Camera-type eye (tissue), 1 donor: Measurements from ENCODE around the gene PRPF39. TPM values are rescaled to one million over a fixed set of nuclear protein-coding genes. Genes with fewer than 3 reads are reported as not detected.

Experiments
- total RNA-seq: library from RNA; depleted of rRNA; stranded (reverse); fragments of >200 nt; gene quantifications from one replicate; pipeline ENCODE4 v1.2.3, GENCODE V29; 2014

Gene PRPF39, protein sequence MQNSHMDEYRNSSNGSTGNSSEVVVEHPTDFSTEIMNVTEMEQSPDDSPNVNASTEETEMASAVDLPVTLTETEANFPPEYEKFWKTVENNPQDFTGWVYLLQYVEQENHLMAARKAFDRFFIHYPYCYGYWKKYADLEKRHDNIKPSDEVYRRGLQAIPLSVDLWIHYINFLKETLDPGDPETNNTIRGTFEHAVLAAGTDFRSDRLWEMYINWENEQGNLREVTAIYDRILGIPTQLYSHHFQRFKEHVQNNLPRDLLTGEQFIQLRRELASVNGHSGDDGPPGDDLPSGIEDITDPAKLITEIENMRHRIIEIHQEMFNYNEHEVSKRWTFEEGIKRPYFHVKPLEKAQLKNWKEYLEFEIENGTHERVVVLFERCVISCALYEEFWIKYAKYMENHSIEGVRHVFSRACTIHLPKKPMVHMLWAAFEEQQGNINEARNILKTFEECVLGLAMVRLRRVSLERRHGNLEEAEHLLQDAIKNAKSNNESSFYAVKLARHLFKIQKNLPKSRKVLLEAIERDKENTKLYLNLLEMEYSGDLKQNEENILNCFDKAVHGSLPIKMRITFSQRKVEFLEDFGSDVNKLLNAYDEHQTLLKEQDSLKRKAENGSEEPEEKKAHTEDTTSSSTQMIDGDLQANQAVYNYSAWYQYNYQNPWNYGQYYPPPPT
- 96.4 TPM for total RNA-seq

DNA sequence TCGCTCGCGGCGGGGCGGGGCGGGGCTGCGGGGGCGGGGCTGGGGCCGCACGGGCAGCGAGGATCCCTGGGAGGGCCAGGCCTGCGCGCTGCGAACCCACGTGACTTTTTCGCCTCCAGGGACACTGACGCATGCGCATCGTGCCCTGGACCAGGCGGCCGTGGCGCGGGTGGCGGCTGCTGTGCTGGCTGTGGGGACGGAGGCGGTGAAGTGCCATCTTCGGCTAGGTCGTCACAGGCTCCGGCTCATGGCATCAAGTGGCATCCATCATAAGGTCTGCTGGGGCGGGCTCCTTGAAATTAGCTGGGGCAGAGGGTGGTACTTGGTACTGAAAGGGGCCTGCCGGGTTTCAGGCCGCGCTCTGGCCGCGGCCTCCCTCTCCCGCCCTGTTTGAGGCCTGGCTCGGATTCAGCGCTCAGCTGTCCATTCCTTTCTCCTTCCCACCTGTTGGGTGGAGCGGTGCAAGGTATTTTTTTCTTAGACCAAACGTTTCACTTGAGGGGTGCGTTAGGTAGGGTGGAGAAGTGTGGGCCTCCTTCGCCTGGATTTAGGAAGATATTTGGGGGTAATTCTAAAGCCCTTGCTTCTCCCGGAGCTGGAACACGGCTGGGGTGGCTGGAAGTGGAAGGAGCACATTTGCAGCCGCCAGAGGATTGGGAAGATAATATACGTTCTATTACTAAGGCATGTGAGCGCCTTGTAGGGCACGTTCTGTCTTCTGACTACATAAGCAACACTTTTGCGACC, at the start of gene PRPF39:
Gene PRPF39, plus strand, starts transcription at position 141 of the 747 bp plus-strand sequence. CDS start 11,124 bp downstream, outside the sequence.

DNA sequence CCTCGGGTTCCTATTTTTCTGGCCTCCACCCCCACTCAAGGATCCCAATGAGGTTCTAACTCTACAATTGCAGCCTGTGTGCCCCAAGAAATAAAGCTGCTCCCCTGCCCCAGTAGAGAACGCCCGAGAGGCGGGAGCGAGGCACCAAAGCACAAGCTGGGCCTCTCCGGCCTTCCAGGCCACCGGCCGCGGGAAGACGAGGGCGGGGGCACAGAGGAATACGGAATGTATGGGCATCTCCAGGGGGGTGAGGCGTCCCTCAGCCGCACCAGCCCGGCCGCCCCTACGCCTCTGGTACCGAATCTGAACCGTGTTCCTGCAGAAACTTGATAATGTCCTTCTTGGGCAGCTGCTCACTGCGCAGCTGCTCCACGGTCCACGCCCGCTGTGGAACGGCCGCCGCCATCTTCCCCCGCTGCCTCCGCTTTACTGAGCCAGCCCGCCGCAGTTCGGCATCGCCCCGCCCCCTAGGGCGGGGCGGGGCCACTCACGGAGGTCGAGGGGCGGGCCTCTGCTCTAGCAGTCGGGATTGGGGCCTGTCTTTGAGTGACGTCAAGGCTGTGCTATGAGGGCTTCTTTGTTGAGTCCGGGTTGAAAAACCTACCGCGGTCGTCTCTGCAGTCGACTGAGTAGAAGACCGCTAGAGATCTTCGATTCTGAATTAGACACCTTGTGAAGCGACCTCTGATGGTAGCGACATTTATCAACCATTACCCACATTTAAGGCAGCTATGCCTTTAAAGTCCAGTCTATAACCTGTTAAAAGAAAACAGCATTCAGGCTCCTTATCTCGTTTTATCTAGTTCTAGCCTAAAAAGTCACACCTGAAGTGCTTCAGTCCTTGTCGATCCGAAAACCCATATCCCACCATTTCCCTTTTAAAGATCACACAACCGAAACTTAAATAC, 50.4 kb downstream of the PRPF39 start, which contains the start of gene FKBP3:
Gene FKBP3, minus strand, starts transcription at position 431 of the 908 bp plus-strand sequence. Its CDS starts 25 bp downstream, at position 406.

DNA sequence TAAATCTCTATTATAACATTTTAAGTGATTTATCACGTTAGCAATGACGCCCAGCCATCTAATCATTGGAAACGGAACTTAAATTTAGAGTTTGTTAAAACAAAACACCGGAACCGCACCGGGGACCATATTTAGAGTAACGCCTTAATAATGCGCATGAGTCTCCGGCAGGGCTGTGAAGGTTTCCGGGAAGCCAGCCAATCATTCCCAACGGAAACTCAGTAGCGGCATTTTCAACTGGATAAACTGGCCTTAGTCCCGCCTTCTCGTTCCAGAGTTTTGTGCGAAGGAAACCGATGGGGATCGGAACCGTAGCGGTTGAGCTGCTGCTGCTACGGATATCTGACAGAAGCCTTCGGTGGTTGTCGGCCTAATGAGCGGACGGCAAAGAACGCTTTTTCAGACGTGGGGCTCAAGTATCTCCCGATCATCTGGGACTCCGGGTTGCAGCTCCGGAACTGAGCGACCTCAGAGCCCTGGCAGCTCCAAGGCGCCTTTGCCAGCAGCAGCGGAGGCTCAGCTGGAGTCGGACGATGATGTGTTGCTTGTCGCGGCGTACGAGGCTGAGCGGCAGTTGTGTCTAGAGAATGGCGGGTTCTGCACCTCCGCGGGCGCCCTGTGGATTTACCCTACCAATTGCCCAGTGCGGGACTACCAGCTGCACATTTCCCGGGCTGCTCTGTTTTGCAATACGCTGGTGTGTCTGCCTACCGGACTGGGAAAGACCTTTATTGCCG, 51.9 kb downstream of the PRPF39 start, which contains the start of gene FANCM:
Gene FANCM, plus strand, starts transcription at position 272 of the 737 bp plus-strand sequence. Its CDS starts 102 bp downstream, at position 374.

Other genes starting within 250 kb of the PRPF39 start
- gene KLHL28, start 122.2 kb upstream of the PRPF39 start, total RNA-seq = 53.8 TPM
- gene TOGARAM1, start 121.9 kb upstream of the PRPF39 start, total RNA-seq = 77.0 TPM
- 73.9 TPM for gene FKBP3, start 50.4 kb downstream of the PRPF39 start, total RNA-seq
- gene FANCM, start 51.8 kb downstream of the PRPF39 start, total RNA-seq = 17.6 TPM
- 38.7 TPM for gene MIS18BP1, start 169.1 kb downstream of the PRPF39 start, total RNA-seq